Stimulated activated memory B cell treated with anti-CD40 and anti-IgM and Interleukin-4, amounts not matched to agents 10 μg/mL and 1 μg/mL and 100 μg/mL, for 72 hours (primary cell): ENCODE measurements around the gene GNG12.
A peak's percentile ranks its signal among the peaks of the same experiment; 100 is the strongest.

Experiments used
- ATAC-seq: fragments of 150-1000 bp; cut with Tn5 transposase; 2 replicates; pipeline ENCODE4 v1.10.0; 2021
- H3K27ac Mint-ChIP-seq: one replicate; pipeline ENCODE4 v1.8.0; 2022; ENCODE audit warnings: mild to moderate bottlenecking, mixed read lengths
- H3K27me3 Mint-ChIP-seq: one replicate; pipeline ENCODE4 v1.8.0; 2022; ENCODE audit warnings: mixed read lengths
- H3K36me3 Mint-ChIP-seq: one replicate; pipeline ENCODE4 v1.8.0; 2022; ENCODE audit warnings: mixed read lengths
- H3K4me1 Mint-ChIP-seq: one replicate; pipeline ENCODE4 v1.8.0; 2022; ENCODE audit warnings: mixed read lengths
- H3K4me3 Mint-ChIP-seq: one replicate; pipeline ENCODE4 v1.8.0; 2022; ENCODE audit warnings: mild to moderate bottlenecking, moderate library complexity, mixed read lengths
- H3K9me3 Mint-ChIP-seq: one replicate; pipeline ENCODE4 v1.8.0; 2022; ENCODE audit warnings: mixed read lengths

The GNG12 gene

GRCh38 chr1:67788904-67789303 lies 44.4 kb downstream of the GNG12 start:
- Mint-ChIP-seq H3K27me3 (peaks cover 14% of the 10 kb centered on the region), H3K4me1 (no peaks in the 10 kb centered on the region), H3K27ac (no peak overlapping the region), H3K9me3 (no peaks in the 10 kb centered on the region), H3K36me3 (no peaks in the 10 kb centered on the region), H3K4me3 (no peak overlapping the region)
- ATAC-seq = no peak

GRCh38 chr1:67788238-67788790 lies 45.0 kb downstream of the GNG12 start:
- no peak for ATAC-seq
- Mint-ChIP-seq H3K27me3 (peaks cover 14% of the 10 kb centered on the region), H3K9me3 (no peaks in the 10 kb centered on the region), H3K4me1 (no peaks in the 10 kb centered on the region), H3K4me3 (no peak overlapping the region), H3K27ac (no peak overlapping the region), H3K36me3 (no peaks in the 10 kb centered on the region)

DNA sequence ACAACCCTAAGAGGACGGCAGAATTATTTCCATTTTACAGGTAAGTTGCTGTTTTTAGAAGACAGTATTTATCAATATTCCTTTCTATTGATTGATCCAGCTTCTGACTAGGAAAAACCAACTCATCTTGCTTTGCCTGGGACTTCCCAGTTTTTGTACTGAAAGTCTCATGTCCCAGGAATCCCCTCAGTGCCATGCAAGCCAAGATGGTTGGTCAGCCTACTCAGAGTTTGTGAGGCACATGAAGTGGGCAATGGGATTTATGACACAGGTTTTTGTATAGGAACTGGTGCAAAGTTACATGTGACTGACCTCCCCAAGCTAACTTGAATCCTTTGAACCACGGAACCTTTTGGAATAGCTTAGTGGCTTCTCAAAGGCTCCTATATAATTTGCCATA lies 45.5 kb downstream of the GNG12 start:
- no peak overlapping the region for H3K4me3 Mint-ChIP-seq
- no peaks in the 10 kb centered on the region for H3K36me3 Mint-ChIP-seq
- peaks cover 14% of the 10 kb centered on the region for H3K27me3 Mint-ChIP-seq
- no peak overlapping the region for H3K27ac Mint-ChIP-seq
- no peak for ATAC-seq
- no peaks in the 10 kb centered on the region for H3K4me1 Mint-ChIP-seq
- H3K9me3 Mint-ChIP-seq = no peaks in the 10 kb centered on the region

- H3K27me3 Mint-ChIP-seq = peaks cover under 1% of the 10 kb centered on the region
- H3K4me1 Mint-ChIP-seq = no peaks in the 10 kb centered on the region
- H3K9me3 Mint-ChIP-seq = no peaks in the 10 kb centered on the region
- H3K4me3 Mint-ChIP-seq = no peak overlapping the region
- no peaks in the 10 kb centered on the region for H3K36me3 Mint-ChIP-seq
- no peak for ATAC-seq
- H3K27ac Mint-ChIP-seq = no peak overlapping the region
Measured at GRCh38 chr1:67785847-67786753, 47.2 kb downstream of the GNG12 start.

- Mint-ChIP-seq H3K36me3 (no peaks in the 10 kb centered on the region), H3K27me3 (no peaks in the 10 kb centered on the region), H3K27ac (no peak overlapping the region), H3K4me3 (no peak overlapping the region), H3K4me1 (no peaks in the 10 kb centered on the region), H3K9me3 (no peaks in the 10 kb centered on the region)
- no peak for ATAC-seq
Measured at GRCh38 chr1:67784545-67785186, 48.6 kb downstream of the GNG12 start.

DNA sequence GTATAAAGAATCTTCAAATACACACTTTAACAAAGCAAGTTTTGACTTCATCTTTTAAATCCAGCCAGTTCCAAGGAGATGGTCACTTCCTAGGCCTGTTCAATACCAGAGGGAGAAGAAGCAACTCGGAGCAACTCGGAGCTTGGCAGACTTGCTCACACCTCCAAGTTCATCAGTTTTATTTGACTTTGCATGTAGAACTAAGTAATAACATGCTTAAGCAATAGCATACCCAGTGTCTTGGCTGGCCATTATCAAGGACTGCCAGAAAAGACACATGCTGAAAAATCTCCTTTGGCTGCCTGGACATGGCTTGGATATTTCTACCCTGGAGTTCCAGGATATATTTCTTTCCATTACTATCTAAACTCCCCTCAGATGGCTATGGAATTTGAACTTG lies 52.6 kb downstream of the GNG12 start:
- no peak overlapping the region for H3K4me3 Mint-ChIP-seq
- no peaks in the 10 kb centered on the region for H3K4me1 Mint-ChIP-seq
- no peaks in the 10 kb centered on the region for H3K36me3 Mint-ChIP-seq
- H3K27ac Mint-ChIP-seq = no peak overlapping the region
- no peak for ATAC-seq
- no peaks in the 10 kb centered on the region for H3K9me3 Mint-ChIP-seq
- peaks cover 5% of the 10 kb centered on the region for H3K27me3 Mint-ChIP-seq

DNA sequence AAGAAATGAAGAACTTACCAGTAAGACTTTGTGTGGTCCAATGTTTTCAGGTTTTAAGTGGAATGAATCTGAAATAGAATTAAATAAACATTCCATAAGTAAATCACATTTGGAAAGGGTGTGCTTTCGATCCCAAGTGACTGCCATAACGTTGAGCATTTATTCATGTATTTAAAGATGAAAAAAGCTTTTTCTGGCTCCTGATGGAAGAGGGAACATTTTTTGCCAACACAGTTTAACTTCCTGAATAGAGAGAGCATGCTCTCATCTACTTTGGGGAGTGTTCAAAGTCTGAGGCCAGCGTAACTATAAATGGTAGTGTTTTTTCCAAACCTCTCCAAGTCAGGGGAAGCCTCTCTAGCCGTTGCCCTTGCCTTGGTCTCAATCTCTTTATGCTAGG lies 55.8 kb downstream of the GNG12 start:
- Mint-ChIP-seq H3K9me3 (no peaks in the 10 kb centered on the region), H3K4me3 (no peak overlapping the region), H3K27me3 (peaks cover 20% of the 10 kb centered on the region), H3K27ac (no peak overlapping the region), H3K36me3 (no peaks in the 10 kb centered on the region), H3K4me1 (no peaks in the 10 kb centered on the region)
- ATAC-seq = no peak

- Mint-ChIP-seq H3K27me3 (peaks cover 20% of the 10 kb centered on the region), H3K4me1 (no peaks in the 10 kb centered on the region), H3K27ac (no peak overlapping the region), H3K36me3 (no peaks in the 10 kb centered on the region), H3K9me3 (no peaks in the 10 kb centered on the region), H3K4me3 (no peak overlapping the region)
- no peak for ATAC-seq
Measured at GRCh38 chr1:67777016-67777415, 56.3 kb downstream of the GNG12 start.

DNA sequence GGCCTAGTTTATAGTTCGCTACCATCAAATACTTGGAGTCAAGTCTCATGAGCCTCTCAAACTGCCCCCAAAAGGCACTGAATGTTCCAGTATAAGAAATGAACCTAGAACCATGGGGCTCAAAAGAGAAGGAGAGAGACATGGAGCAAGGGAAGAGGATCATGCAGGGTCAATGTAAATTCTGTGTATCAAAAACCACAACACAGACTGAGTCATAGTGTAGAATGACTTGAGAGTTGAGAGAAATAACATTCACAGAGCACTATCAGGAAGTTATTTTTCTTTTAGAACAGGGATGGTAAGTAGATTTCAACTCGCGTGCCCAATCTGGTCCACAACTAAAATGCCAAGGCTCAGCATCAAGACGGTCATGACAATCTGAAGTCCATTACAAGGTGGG lies 59.8 kb downstream of the GNG12 start:
- Mint-ChIP-seq H3K36me3 (no peaks in the 10 kb centered on the region), H3K4me3 (no peak overlapping the region), H3K27ac (no peak overlapping the region), H3K4me1 (no peaks in the 10 kb centered on the region), H3K27me3 (peaks cover 39% of the 10 kb centered on the region), H3K9me3 (no peaks in the 10 kb centered on the region)
- no peak for ATAC-seq

GRCh38 chr1:67771749-67772148 lies 61.5 kb downstream of the GNG12 start:
- Mint-ChIP-seq H3K4me3 (no peak overlapping the region), H3K9me3 (no peaks in the 10 kb centered on the region), H3K36me3 (no peaks in the 10 kb centered on the region), H3K27ac (no peak overlapping the region), H3K27me3 (peaks cover 49% of the 10 kb centered on the region), H3K4me1 (peaks cover under 1% of the 10 kb centered on the region)
- ATAC-seq = no peak

- no peaks in the 10 kb centered on the region for H3K36me3 Mint-ChIP-seq
- no peak overlapping the region for H3K27ac Mint-ChIP-seq
- peaks cover 55% of the 10 kb centered on the region for H3K27me3 Mint-ChIP-seq
- no peaks in the 10 kb centered on the region for H3K9me3 Mint-ChIP-seq
- H3K4me1 Mint-ChIP-seq = peaks cover 6% of the 10 kb centered on the region
- ATAC-seq = no peak
- no peak overlapping the region for H3K4me3 Mint-ChIP-seq
Measured at GRCh38 chr1:67771152-67771551, 62.1 kb downstream of the GNG12 start.

GRCh38 chr1:67769633-67770256 lies 63.5 kb downstream of the GNG12 start:
- peaks cover 11% of the 10 kb centered on the region for H3K4me1 Mint-ChIP-seq
- peaks cover 52% of the 10 kb centered on the region for H3K27me3 Mint-ChIP-seq
- H3K27ac Mint-ChIP-seq = no peak overlapping the region
- no peaks in the 10 kb centered on the region for H3K36me3 Mint-ChIP-seq
- no peaks in the 10 kb centered on the region for H3K9me3 Mint-ChIP-seq
- H3K4me3 Mint-ChIP-seq = no peak overlapping the region
- ATAC-seq = peak; percentile 31

DNA sequence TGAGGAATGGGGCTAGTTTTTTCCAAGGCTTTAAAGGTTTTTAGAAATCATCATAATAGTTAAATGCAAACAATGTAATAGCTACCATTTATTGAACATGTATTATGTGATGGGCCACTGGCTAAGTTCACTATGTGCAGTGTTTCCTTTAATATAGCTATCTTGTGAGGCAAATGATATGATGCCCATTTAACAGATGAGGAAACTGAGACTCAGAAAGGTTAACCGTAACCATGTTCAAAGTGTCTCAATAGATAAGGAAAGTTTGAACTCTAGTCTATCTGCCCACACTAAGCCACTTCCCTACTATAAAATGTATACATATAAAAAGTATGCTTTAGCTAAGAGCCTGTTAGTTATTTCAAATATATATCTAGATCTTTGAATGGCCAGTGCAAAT lies 64.8 kb downstream of the GNG12 start:
- Mint-ChIP-seq H3K9me3 (no peaks in the 10 kb centered on the region), H3K4me3 (no peak overlapping the region), H3K27me3 (peaks cover 57% of the 10 kb centered on the region), H3K27ac (no peak overlapping the region), H3K36me3 (no peaks in the 10 kb centered on the region), H3K4me1 (peaks cover 11% of the 10 kb centered on the region)
- ATAC-seq = no peak

DNA sequence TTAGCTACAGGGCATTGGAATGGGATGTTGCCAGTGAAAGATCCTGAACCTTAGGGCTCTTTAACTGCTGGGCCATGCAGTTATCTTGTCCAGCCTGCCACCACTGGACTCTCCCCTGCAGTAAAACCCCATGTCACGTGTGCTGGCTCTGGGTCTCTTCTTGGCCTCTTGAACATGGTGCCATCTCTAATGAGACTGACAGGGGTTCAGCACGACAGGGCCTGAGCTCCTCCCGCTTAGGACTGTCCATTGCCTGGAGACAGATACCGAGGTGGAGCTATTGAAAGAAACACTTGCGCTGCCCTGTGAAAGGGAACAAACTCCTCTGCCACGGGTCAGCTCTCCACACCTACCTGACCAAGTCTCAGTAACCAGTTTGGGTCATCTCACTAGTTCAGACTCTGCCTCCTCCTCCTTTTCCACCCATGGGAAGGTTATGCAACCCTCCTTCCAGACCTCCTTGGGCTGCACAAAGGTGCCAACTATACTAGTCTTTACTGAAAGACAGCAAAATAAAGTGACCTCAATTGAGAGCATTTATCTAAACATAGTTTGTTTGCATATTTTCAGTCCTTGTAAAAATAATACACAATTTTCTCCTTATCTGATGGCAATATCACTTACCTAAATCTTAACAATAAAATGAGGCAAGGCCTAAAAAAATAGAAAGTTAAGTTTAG lies 66.0 kb downstream of the GNG12 start:
- no peaks in the 10 kb centered on the region for H3K36me3 Mint-ChIP-seq
- no peaks in the 10 kb centered on the region for H3K9me3 Mint-ChIP-seq
- peaks cover 67% of the 10 kb centered on the region for H3K27me3 Mint-ChIP-seq
- H3K4me1 Mint-ChIP-seq = peaks cover 11% of the 10 kb centered on the region
- H3K27ac Mint-ChIP-seq = no peak overlapping the region
- no peak for ATAC-seq
- no peak overlapping the region for H3K4me3 Mint-ChIP-seq
